GM12891 (cell line): ENCODE measurements around the gene BAIAP2.

Experiments used
- POLR2A ChIP-seq: IDR thresholded peaks from 2 replicates; pipeline ENCODE4 v1.6.1; 2011; ENCODE audit warnings: low read depth, low read length, control low read depth
- POLR2AphosphoS5 ChIP-seq: IDR thresholded peaks from 2 replicates; pipeline ENCODE4 v1.6.1; 2011; ENCODE audit warnings: low read depth, low read length, control low read depth
- POU2F2 ChIP-seq: IDR thresholded peaks from 2 replicates; pipeline ENCODE4 v1.6.1; 2011; ENCODE audit warnings: low read depth, mild to moderate bottlenecking, control low read depth, low read length, moderate library complexity
- TAF1 ChIP-seq: IDR thresholded peaks from 2 replicates; pipeline ENCODE4 v1.6.1; 2011; ENCODE audit warnings: low read depth, low read length, control low read depth

DNA sequence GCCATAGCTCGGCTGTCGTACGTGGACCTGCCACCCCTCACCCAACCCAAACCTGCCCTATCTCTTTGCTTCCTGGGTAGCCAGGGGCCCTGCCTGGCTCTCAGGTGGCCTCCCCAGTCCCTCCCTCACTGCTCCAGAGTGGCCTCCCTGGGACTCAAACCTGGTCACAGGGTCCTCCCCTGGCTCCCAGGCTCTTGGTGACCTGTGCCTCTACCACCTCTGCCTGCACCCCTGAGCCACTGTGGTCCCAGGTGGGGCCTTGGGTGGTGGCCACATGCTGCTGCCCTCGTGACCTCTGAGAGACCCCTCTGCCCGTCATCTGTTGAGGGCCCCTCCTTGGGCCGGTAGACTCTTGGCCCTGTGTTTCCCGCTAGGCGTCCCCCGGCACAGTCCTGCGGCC lies 65.7 kb downstream of the BAIAP2 start:
- TF ChIP-seq POLR2A (no peak), TAF1 (no peak), POLR2AphosphoS5 (no peak), POU2F2 (no peak)
